Posterior vena cava (tissue), 2 donors: Measurements from ENCODE around the gene NFIC. TPM values are rescaled to one million over a fixed set of nuclear protein-coding genes. Genes with fewer than 3 reads are reported as not detected.
A peak's percentile ranks its signal among the peaks of the same experiment; 100 is the strongest.
"Not testable (repeated sequence)": the region's sequence is repeated elsewhere in the genome, so short reads cannot be mapped to it uniquely, and the experiment has no call there.

Source experiments
- DNase-seq: peaks from one replicate; pipeline ENCODE4 v3.0.0-alpha.2; 2020; ENCODE audit warnings: low spot score
- intact Hi-C, 2 donors: fragments of 100-400 bp; cut with DNase I; formaldehyde crosslinking; loops; one replicate each; pipeline versions ENCODE4 v1.14.1 to v1.14.2; 2022 to 2023
- total RNA-seq, 2 donors: library from RNA; stranded (reverse); fragmentation: NEBNext Ultra II Directional; extraction: Animal tissue kit (Norgen Biotek cat#: 25700); gene quantifications; one replicate each; pipeline ENCODE4 v1.2.1, GENCODE V29; 2021
- donor health status: DM: yes; HTN: yes; CAD: no.
- donor health status: DM: yes; HTN: yes; CAD: no.

Gene NFIC
- total RNA-seq, 2 donors from 2014 or later = 196 to 223 TPM

DNA sequence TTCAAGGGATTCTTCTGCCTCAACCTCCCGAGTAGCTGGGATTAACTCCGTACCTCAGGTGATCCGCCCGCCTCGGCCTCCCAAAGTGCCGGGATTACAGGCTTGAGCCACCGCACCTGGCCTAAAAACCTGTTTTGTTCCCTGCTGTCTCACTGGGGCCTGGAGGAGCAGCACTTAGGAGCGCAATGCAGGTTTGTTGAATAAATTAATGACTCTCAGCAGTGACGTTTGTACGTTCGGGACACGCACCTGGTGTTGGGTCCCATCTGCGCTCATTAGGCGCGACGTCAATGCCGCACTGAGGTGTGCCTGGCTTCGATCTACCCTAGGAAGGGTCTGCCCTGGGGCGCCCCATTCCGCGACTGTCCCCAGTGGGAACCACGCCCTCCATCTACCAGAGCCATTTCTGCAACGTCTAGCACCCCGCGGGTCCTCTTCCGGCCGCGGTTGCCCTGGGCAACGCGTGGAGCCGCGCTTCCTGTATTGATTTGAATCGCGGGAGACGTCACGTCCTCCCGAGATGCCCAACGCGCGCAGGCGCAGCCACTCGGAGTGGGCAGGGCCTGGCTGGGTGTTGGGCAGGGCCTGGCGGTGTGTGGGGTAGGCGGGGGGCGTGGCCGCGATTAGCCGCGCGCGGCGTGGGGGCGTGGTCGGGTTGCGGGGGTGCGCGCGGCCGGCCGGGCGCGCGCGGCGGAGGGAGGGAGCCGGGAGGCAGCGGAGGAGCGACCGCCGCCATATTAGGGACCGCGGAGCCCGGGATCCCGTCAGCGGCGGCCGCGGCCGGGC, 139.4 kb downstream of the NFIC start, which contains the start of gene FZR1:
Gene FZR1, plus strand, starts transcription at position 714 of the 786 bp plus-strand sequence. CDS start 16,679 bp downstream, outside the sequence.
- intact Hi-C loops = no loop called here
- DNase-seq = peak; percentile 100

DNA sequence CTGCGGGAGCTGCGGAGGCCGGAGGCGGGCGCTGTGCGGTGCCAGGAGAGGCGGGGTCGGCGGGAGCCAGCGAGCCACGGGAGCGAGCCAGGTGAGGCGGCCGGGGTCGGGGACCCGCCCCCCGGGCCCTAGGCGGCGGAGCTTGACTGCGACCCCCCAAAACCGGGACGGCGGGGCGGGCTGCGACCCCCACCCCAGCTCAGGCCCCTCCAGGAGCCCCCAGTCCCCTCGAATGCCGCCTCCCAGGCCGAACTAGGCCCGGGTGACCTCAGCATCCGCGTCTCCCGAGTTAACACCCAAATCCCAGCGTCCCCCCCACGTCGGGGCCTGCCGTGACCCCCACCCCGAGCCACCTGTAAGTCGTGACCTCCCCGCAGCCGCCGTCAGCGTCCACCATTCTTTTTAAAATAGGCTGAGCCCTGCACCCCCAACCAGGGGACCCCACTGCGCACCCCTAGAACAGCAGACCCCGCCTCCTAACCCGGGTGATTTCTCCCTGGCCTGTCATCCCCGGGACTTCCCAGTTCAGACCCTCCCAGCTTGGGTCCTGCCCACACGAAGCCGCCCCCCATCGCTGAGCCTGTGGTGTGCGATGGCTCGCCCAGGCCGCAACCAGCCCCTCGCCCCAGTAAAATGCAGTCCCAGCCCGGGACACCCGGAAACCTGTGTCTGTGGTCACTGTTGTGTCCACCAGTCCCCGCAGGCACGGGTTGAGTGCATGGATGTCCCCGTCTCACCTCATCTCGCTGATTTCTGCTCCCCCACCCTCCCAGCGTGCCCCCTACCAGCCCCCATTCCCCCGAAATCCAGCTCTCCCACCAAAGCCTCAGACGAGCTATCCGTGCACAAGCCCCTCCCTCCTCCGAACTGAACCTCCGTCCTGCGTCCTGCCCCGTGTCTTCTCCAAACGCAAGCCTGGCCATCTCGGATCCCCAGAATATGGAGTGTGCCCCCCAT, 140.3 kb downstream of the NFIC start:
- intact Hi-C loops = no loop called here
- no peak for DNase-seq

DNA sequence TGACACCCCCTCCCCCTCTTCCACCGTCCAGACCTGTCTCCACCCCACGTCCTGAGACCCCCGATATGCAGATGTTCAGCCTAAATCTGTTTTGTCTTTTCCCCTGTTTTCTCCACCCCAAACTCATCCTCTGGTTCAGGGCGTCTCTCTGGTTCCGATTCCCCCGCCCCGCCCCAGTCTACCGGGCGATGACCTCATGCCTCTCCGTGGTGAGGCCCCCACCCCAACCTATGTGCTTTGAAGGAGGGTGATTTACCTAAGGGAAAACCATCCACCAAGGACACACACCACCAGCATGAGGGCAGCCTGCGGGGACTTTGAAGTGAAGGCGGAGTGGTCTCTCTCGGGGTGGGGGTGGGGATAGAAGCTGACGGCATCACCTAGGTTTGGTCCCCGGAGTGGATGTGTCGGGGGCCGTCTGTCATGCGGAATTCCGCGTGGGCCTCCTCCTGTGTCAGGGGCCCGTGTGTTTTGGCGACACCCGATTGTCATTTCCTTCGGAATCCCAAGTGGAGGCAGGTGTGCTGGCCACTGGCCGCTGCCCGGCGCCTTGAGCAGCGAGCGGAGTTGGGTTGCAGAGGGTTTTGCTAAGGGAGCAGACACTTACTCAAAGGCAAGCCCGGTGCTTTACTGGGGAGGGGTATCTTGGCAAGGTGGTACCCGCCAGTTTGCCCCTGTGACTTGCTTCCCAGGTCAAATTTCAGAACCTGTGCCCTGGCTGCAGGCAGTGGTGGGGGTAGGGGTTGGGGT, 141.2 kb downstream of the NFIC start:
- intact Hi-C loops = no loop called here
- DNase-seq = no peak

DNA sequence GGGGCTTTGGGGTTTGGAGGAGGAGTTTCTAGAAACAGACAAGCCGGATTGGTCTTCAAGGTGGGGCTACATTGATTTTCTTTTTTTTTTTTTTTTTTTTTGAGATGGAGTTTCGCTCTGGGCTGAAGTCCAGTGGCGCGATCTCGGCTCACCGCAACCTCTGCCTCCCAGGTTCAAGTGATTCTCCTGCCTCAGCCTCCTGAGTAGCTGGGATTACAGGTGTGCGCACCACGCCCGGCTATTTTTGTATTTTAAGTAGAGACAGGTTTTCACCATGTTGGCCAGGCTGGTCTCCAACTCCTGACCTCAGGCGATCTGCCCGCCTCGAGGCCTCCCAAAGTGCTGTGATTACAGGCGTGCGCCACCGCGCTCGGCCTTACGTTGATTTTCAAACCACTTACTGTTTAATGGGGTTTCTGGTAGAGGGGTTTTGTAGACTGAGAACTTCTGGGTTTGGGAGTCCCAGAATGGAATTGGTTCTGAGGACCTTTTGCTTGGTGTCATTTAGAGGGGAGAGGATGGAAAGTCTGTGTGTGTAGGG, 141.8 kb downstream of the NFIC start:
- intact Hi-C loops, DNase-seq: not testable (repeated sequence)

DNA sequence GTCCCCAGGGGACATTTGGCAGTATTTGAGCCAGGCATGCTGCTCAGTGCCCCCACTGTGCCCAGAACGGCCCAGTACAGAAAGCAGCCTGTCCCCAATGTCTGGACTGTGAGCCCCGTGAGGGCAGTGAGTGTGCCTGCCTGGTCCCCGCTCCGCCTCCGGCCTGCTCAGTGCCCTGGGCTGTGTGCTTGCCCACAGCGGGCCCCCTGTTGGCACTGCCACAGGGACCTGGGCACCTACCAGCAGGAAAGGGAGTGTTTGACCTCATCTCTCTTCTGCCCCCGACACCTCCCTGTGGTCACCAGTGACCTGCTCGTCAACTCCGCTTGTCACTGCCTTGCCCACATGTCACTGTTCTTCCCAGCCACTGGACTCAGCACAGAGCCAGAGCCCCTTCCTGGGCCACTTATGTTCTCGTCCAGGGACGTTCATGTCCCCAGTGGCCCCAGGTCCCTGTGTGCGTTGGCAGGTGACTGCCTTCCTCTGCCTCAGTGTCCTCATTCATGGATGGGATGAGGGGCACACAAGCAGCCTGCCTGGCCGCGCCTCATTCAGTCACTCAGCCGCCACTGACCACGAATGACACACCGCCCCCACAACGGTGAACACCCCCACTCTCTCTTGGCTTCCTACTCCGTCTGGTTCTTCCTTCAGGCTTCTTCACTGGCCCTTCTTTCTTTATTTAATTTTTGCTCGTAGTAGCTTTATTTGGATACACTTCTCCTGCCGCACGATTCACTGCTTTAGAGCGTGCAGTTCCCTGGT, 142.6 kb downstream of the NFIC start:
- intact Hi-C loops = no loop called here
- no peak for DNase-seq

DNA sequence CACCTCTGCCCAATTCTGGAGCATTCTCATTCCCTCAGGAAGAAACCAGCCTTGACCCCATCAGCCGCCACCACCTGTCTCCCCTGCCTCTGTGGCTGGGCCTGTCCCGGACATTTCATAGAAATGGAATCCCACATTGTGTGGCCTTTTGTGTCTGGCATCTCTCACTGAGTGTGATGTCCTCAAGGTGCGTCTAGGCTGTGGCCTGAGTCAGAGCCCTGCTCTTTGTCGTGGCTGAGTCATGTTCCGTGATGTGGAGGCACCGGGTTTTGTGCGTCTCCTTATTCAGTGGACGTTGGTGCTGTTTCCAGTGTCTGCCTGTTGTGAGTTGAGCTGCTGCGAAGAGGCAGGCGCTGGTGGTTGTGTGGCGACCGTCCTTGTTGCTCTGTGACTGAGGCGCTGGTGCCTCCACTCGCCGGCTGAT, 143.2 kb downstream of the NFIC start:
- no peak for DNase-seq

DNA sequence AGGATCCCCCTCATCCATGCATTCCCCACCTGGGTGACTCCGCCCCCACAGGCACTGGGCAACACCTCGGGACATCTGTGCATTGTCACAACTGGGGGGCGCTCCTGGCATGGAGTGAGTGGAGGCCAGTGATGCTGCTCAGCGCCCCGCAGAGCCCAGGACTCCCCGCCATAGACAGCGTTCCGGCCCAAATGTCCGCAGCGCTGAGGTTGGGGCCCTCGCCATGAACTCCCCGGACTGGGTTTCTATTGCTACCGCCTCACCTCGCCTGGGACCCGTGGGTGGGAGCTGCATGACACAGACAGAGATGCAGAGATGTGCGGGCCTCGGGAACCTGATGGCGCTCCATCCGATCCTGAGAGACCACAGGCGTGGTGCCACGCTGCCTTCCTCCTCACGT, 144.3 kb downstream of the NFIC start:
- no peak for DNase-seq
- intact Hi-C loops = no loop called here

More for the DNA sequence above, 143.2 kb downstream of the NFIC start:
- intact Hi-C loops = no loop called here

DNA sequence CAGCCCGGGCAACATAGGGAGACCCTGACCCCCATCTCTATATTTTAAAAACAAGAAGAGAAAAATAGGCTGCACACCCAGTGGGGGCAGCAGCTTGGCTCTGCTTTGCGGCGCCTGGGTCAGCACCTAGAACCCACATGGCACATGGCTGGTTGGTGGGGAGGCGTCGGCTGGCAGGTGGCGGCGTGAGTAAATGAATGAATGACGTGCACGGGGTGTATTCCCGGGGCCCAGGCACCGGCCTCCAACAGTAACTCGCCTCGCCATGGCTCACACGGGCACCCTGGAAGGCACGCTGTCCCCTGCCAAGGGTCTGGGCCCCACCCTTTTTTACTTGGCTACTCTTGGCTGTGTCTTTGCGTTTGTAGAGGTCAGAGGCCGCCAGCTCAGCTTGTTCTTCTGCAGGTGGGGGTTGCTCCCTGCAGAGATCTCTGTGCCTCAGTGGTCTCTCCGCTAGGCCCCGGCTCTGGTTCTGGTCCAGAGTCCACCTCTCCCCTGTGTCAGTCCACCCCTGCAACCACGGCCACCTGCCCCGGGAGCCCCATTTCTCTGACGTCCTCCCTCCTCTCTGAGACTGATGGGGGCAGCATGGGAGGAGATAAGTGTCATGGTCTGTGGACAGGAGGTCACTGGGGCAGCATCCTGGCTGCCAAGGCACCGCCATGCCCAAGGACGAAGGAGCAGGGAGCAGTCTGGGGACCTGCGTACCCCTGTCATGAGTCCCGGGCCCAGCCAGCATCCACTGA, 145.3 kb downstream of the NFIC start:
- intact Hi-C loops = no loop called here
- DNase-seq = no peak

DNA sequence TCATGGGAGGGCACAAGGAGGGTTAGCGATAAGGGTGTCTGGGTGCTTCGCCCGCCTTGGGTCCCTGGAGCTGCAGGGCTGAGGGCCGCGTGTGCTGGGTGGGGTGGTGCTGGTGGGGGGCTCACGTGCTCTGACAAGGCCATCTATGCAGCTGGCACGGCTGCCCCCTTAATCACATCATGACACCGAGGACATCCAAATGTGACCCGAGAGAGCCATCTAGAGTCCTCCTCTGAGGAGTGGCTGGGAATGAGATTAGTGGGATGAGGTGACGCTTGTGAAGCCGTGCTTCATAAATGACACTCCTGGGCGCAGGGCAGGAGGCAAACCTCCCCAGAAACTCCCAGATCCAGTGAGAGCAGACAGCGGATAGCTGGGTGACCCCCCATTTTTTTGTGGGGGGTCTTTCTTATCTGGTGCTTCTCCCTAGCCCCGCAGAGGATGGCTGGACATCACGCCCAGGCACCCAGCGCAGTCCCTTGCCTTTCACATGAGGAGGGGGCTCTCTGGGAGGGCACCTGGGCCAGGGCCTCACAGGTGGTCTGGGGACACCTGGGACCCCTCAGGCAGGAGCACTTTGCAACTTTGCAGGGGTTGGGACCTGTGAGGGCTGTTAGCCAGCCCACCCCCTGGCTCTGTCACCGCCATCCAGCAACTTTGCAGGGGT, 146.3 kb downstream of the NFIC start:
- intact Hi-C loops = no loop called here
- DNase-seq = no peak

DNA sequence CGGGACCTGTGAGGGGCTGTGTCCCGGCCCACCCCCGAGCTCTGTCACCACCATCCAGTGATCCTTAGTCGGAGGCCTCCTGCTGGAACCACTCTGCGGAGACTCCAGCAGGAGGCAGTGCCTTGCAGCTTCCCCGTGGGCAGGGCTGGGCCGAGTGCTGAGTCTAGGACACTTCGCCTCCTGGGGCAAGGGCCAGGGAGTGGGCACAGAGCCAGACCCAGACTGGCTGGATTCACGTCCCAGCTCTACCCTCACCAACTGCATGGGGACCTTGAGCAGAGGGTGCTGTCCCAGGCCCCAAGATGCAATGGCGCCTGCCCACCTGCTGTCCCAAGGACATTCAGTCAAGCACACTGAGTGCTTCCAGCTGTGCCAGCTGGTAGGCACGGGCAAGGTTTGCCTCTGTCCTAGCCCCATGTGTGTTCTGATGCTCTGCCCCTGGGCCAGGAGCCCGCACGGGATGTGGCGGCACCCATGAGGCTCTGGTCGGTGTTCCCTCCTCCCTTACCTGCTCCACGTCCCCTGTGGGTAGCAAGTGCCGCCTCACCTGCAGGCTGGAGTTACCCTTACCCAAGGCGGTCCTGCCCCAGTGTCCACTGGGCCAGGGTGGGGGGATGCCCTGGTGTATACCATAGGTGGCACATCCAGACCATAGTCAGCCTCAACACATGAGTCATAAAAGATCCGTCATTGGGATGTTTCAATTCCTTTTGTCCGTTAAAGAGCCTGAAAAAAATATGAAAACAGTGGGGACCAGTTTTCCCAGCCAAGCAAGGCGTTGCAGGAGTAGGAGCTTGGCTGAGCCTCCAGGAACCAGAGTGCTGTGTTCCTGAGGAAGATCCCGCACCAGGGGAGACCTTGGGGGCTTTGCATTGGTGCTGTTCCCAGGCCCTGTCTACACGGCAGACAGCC, 147.1 kb downstream of the NFIC start:
- DNase-seq = no peak
- intact Hi-C loops = no loop called here

DNA sequence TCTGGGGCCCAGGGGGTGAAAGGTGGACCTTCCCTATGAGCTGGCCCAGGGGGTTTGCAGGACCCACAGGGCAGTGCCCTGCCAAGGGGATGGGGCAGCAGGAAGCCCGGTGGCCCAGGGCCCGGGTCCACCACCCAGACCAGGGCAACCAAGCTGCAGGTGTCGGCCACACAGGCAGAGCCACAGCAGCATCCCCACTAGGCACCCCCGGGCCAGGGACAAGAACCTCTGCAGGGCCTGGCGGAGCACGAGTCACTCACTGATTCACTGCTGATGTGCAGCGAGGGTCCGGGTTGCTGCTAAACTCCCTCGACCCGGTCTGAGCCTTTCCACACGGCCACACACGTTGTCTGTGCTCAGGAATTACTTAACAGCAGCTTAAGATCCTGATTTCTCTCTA, 148.5 kb downstream of the NFIC start:
- intact Hi-C loops = no loop called here
- no peak for DNase-seq

DNA sequence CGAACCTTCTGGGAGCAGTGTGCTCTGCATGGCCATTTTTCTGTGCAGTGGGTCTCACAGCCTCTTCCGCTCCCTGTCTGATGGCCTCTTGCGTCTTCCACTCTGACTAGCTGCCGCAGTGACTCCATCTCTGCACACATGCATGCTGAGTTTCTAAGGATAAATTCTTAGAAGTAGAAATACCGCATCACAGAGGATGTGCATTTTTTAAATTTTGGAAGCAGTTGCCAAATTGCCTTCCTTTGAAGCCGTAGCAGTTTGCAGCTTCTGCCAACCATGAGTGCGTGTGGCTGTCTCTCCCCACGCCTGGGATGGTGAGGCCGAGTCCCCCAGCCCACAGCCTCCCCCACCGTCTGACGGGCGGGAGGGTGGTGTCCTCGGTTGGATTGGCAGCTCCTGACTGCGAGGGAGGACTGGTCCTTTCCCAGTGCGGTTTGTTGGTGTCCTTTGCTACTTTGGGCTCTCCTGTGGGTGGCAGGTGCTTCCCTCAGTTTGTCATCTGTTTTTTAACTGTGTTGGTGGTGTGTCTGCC, 149.6 kb downstream of the NFIC start:
- DNase-seq = no peak
- intact Hi-C loops = loop anchor here in 1 of 2 donors (1.0 kb wide), 1 partner anchor 132 kb away; no protein-coding TSS in a partner anchor

DNA sequence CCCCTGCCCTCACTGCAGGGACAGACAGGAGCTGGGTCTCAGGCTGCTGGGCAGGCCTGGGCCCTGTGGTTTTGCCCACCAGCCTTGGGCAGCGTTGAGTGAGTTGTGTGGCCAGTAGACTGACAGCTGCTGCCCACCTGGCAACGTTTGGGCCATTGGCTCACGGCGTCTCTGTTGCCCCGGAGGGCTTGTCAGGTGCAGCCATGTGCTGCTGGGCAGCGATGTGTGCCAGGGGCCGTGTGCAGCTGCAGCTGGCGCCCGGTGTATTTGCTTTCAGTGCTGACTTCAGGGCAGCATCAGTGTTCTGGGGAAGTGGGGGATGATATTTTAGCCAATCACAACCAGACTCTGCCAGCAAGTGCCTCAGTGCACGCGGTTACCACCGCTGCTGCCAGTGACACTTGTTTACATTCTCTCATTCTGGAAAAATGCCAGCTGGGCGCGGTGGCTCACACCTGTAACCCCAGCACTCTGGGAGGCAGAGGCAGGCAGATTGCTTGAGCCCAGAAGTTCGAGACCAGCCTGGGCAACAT, 150.4 kb downstream of the NFIC start:
- intact Hi-C loops = loop anchor here in 1 of 2 donors (1.0 kb wide), 1 partner anchor 132 kb away; no protein-coding TSS in a partner anchor
- no peak for DNase-seq

DNA sequence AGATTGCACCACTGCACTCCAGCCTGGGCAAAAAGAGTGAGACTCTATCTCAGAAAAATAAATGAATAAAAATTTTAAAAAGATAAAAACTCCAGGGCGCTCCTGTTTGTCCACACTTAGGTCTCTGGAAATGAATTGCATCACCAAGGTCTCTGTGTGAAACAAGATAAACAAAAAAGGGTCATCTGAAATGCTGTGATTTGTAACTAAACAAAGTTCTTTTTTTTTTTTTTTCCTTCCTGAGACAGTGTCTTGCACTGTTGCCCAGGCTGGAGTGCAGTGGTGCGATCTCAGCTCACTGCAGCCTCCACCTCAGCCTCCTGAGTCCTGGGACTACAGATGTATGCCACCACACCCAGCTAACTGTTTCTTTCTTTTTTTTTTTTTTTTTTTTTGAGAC, 151.3 kb downstream of the NFIC start:
- DNase-seq = no peak

DNA sequence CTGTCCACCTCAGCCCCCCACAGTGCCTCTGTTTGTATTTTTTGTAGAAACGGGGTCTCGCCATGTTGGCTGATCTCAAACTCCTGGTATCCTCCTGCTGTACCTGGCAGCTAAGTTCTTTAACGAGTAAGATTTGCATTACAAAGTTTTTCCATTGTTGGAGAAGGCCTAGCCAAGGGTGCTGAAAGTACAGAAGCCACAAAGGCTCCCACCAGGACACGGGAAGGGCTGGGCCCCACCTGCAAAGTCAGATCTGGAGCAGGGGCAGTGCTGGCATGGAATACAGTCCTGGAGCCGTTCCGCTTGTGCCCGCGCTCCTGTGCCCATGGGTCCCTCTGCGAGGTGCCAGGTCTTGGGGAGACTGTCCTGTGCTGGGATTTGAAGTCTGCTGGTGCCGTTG, 151.9 kb downstream of the NFIC start:
- intact Hi-C loops = no loop called here
- no peak for DNase-seq

More for the DNA sequence above, 151.3 kb downstream of the NFIC start:
- intact Hi-C loops = no loop called here

DNA sequence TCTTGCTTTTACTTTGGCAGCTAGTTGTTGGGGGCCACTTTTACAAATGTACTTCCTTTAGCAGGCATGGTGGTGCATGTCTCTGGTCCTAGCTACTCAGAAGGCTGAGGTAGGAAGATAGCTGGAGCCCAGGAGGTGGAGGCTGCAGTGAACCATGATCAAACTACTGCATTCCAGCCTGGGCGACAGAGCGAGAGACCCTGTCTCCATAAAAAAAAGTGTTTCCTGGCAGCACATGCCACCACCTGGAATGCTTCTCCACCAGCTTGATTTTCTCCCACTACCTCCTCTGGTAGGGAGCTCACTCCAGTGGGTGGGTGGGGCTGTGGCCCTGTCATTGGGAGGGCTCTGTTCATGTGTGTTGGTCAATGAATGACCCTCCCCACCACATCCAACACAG, 152.3 kb downstream of the NFIC start:
- DNase-seq = no peak
- intact Hi-C loops = no loop called here
